NCI-H2196 (cell line): ENCODE data around the gene PYHIN1.

Source experiments
- DNase-seq: peaks from one replicate; lab custom pipeline; 2025; ENCODE audit not compliant: unreplicated experiment; lab: John Stamatoyannopoulos, UW

Gene PYHIN1

GRCh38 chr1:159012495-159012894 is 81.1 kb downstream of the PYHIN1 start:
- no peak for DNase-seq

- DNase-seq: no peak
These were observed 82.7 kb downstream of the PYHIN1 start for GRCh38 chr1:159014003-159014571.

DNA sequence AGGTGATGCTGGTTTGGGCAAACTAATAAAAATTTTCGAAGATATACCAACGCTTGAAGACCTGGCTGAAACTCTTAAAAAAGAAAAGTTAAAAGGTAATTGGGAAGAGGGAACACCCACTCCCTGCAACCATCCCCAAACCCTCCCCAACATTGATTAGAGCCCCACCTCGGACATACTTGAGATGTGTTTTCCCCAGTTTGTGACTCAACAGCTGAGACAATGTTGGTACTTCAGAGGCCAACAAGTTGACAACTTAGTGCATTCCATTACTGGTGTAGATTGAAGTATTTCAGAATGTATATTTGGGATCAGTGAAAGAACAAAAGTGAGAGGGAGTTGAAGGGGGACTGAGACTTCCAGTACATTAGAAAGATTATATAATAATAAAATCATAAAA is 83.5 kb downstream of the PYHIN1 start:
- DNase-seq: no peak

DNA sequence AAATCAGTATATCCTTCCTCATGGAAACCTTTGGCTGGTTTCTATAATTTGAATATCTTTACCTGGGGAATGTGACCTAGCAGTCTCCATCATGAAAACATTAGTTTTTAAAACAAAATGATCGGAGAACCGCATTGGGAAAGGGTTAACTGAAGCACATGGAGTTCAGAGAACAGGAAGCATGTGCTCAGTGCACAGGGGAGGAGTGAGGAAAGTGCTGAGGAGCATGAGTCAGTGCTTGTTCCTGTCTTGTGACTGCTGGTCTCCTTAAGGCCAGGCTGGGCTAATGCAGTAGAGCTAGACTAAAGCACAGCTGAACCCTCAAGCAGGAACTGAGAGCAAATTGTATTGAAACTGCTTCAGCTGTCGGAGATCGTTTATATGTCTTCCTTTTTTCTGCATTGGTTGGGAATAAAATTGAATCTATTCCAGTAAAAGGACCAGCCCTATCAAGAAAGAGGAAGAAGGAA is 84.1 kb downstream of the PYHIN1 start:
- no peak for DNase-seq

- no peak for DNase-seq
These were observed 92.4 kb downstream of the PYHIN1 start for GRCh38 chr1:159023723-159024122.

DNA sequence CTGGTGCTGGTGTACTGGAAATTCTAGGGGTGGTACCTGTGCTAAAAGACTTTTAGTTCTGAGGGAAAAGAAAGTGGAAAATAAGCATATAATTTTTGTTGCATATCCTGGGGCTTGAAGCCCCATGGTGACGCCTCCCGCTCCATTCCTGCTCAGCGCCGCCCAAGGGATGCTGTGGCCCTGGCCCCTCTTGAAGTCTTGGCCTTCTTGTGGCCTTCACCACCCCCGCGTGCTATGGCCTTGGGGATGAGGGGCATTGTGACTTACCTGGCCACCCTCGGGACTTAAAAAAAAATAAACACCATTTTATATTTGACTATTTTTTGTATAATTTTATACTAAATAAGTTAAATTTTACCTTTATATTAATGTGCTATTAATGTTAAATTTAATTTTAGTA is 93.7 kb downstream of the PYHIN1 start:
- DNase-seq: no peak
